ENCODE results near the gene MTNR1A. TPM values are rescaled to one million over a fixed set of nuclear protein-coding genes. Genes with fewer than 3 reads are reported as not detected.

Gene MTNR1A
- total and polyA plus RNA-seq, 9 of the 15 experiments (the other 6 are each of a cell fraction or from before 2014, with no cell fraction given): 0.09 to 0.12 (median 0.10) TPM; not detected in 5

GRCh38 chr4:186581421-186581820, 26.1 kb upstream of the MTNR1A start (continued):
- no peak for TF ChIP-seq TSHZ1 (CRISPR knock-in tag; IDR thresholded peaks at IDR 0.05)
- TF ChIP-seq PYGO2 (tag; IDR thresholded peaks at IDR 0.05): no peak
- TF ChIP-seq CBX3 (IDR thresholded peaks at IDR 0.05; ENCODE audit: borderline replicate concordance in 1 of 2, low read length in 2 of 2): no peak

- intact Hi-C loops (cut with micrococcal nuclease): no loop called here
- no peaks in the 10 kb centered on the region for H3K9me3 ChIP-seq (replicated peaks; ENCODE audit: control insufficient read depth, insufficient read depth, low read depth, low read length)
- H3K27me3 ChIP-seq (ENCODE audit: control insufficient read depth in 2 of 2, insufficient read depth in 2 of 2, low read length in 2 of 2): peaks cover 0 to 8% of the 10 kb centered on the region in 2 experiments; a peak in 2 of 5 replicates
- no peak overlapping the region for H3K4me2 ChIP-seq (ENCODE audit: insufficient read depth, low read length)
- WGBS (ENCODE audit: insufficient coverage, low coverage, missing lambda C conversion rate): 6% methylated on average over 1 of the region's 1 CpG
- H3K9me1 ChIP-seq (ENCODE audit: control insufficient read depth, insufficient read depth, low read length): no peaks in the 10 kb centered on the region
- BruUV-seq (replicated peaks): no TSS peak
- no peak overlapping the region for H3K27ac ChIP-seq (ENCODE audit: extremely low read depth, low read depth, low read length)
- CTCF ChIA-PET (ENCODE audit: low intra/inter-chr PET ratio): no interaction called here
- TF ChIP-seq MIER1 (IDR thresholded peaks at IDR 0.05; ENCODE audit: low read depth) (no peak), ZNF239 (CRISPR knock-in tag; IDR thresholded peaks at IDR 0.05) (no peak), RBM25 (IDR thresholded peaks at IDR 0.05; ENCODE audit: low read depth, low read length, severe bottlenecking) (no peak), FOXJ2 (tag; IDR thresholded peaks at IDR 0.05) (no peak), E2F4 (CRISPR knock-in tag; IDR thresholded peaks at IDR 0.05; ENCODE audit: low read depth) (no peak), ZNF12 (CRISPR knock-in tag; IDR thresholded peaks at IDR 0.05) (no peak), ZNF140 (CRISPR knock-in tag; IDR thresholded peaks at IDR 0.05) (no peak), SRSF3 (IDR thresholded peaks at IDR 0.05; ENCODE audit: insufficient read depth, low read length) (no peak)
- FAIRE-seq: no peak
- H3K36me3 ChIP-seq (ENCODE audit: control insufficient read depth, insufficient read depth, low read length): no peaks in the 10 kb centered on the region
- no peaks in the 10 kb centered on the region for H3K4me1 ChIP-seq (replicated peaks in 1 of 2; ENCODE audit: control insufficient read depth in 2 of 2, insufficient read depth in 2 of 2, low read length in 2 of 2)
- no peaks in the 10 kb centered on the region for H3K79me2 ChIP-seq (ENCODE audit: control insufficient read depth, insufficient read depth, low read length)
- ATAC-seq: no peak
- no peak overlapping the region for H3K9ac ChIP-seq (ENCODE audit: insufficient read depth in 1 of 2, low read depth in 2 of 2, low read length in 2 of 2)
- DNase-seq (ENCODE audit: extremely low read depth in 1 of 4, low spot score in 3 of 4): no peak
- in situ Hi-C loops (cut with MboI): no loop called here
- POLR2A ChIA-PET: no interaction called here
- H3K4me3 ChIP-seq: no peak overlapping the region
- no peak overlapping the region for H2AFZ ChIP-seq (ENCODE audit: low read depth, low read length)
- H4K20me1 ChIP-seq (replicated peaks; ENCODE audit: control insufficient read depth, insufficient read depth, low read length): no peaks in the 10 kb centered on the region
These were observed 25.3 kb upstream of the MTNR1A start for GRCh38 chr4:186580669-186581068.
